NCI-H2227 treated with DMSO at 0.1 percent for 48 hours (cell line): ENCODE measurements around the gene BICDL2.
"Not testable (repeated sequence)": the region's sequence is repeated elsewhere in the genome, so short reads cannot be mapped to it uniquely, and the experiment has no call there.

Experiments
- DNase-seq: peaks from one replicate; lab custom pipeline; 2025; lab: John Stamatoyannopoulos, UW

Gene BICDL2

DNA sequence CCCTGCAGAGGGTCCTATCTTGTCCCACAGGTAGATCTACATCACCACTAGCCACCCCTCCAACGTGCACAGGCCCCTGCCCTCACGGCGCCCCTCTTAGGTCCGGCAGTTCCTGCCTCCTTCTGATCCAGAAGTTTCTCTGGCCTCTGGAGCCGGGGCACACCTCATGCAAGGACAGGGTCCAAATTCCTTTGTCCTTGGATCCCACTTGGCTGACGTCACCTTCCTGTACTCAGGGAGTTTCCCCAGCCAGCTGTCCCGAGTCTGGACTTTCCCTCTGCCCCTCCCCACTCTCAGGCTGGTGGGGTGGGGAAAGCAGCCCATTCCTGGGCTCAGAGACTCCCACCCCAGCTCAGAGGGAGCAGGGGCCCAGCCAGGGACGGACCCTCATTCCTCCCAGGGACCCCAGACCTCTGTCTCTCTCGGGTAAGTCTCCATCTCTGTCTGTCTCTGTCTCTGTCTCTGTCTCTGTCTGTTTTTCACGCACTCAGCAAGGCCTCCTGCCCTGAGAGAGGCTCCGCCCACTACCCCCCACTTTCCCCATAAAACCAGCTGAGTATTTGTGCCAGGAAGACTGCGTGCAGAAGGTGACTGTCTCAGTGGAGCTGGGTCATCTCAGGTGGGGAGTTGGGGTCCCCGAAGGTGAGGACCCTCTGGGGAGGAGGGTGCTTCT lies 28.5 kb upstream of the BICDL2 start, which contains the start of gene IL32:
Gene IL32 (plus strand): TSS at position 572 of the 673 bp plus-strand sequence. CDS start 172 bp downstream, outside the sequence.
- DNase-seq = no peak

- no peak for DNase-seq
These were observed 27.1 kb upstream of the BICDL2 start for GRCh38 chr16:3063625-3064386.

DNA sequence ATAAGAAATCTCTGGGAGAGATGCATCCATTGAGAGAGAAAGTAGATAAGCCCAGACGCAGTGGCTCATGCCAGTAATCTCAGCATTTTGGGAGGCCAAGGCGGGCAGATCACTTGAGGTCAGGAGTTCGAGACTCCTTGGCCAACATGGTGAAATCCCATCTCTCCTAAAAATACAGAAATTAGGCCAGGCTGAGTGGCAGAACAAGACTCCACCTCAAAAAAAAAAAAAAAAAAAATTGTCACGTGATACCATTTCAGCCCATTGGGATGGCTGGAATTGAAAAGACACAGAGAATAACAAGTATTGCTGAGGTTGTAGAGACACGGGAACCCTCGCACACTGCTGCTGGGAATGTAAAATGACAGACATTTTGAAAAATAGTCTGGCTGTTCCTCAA lies 25.8 kb upstream of the BICDL2 start:
- no peak for DNase-seq

DNA sequence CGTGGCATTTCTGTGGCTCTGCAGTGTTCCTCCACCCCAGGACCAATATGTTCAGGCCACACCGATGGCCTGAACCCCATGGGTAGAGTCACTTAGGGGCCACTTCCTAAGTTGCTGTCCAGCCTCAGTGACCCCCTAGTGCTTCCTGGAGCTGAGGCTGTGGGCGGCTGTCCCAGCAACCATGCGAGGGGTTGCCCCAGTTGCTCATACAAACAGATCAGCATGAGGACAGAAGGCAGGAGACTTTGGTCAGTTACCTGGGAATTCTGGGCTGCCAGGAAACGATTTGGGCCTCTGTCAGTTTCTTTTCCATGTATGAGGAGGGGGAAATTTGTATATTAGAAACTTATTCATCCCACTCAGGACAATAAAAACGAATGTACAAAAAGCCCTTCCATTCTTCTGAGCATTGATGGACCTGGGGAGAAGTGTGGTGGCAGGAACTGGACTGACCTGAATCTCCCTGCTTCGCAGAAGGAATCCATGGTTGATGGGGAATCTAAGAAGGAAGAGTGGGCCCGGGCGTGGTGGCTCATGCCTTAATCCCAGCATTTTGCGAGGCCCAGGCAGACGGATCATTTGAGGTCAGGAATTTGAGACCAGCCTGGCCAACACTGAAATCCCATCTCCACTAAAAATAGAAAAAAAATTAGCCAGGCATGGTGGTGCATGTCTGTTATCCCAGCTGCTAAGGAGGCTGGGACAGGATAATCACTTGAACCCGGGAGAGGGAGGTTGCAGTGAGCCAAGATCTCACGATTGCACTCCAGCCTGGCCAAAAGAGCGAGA lies 23.8 kb upstream of the BICDL2 start:
- DNase-seq = no peak

DNA sequence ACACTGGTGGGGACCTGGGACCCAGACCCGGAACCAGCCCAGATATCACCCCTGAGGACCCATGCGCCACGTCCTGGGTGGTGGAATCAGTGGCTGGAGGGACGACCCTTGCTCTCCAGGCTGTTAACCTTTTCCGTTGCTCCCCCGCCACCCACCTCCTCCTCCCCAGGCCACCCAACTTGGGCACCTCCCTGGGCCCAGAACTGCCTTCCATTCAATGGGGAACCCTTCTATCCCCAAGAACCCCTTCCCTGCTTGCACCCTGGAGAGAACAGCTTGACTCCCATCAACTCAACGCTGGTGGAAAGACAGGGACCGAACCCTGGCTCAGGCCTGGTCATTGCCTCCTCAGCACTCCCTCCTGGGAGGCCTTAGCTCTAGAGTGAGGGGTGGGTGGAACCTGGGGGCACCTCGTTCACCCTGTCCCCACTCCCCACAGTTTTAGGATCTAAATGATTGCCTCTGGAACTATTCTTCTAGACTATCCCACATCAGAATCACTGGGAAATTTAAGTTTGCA lies 23.0 kb upstream of the BICDL2 start:
- DNase-seq = no peak

GRCh38 chr16:3059041-3059722 lies 22.4 kb upstream of the BICDL2 start:
- DNase-seq = peak; percentile 68

DNA sequence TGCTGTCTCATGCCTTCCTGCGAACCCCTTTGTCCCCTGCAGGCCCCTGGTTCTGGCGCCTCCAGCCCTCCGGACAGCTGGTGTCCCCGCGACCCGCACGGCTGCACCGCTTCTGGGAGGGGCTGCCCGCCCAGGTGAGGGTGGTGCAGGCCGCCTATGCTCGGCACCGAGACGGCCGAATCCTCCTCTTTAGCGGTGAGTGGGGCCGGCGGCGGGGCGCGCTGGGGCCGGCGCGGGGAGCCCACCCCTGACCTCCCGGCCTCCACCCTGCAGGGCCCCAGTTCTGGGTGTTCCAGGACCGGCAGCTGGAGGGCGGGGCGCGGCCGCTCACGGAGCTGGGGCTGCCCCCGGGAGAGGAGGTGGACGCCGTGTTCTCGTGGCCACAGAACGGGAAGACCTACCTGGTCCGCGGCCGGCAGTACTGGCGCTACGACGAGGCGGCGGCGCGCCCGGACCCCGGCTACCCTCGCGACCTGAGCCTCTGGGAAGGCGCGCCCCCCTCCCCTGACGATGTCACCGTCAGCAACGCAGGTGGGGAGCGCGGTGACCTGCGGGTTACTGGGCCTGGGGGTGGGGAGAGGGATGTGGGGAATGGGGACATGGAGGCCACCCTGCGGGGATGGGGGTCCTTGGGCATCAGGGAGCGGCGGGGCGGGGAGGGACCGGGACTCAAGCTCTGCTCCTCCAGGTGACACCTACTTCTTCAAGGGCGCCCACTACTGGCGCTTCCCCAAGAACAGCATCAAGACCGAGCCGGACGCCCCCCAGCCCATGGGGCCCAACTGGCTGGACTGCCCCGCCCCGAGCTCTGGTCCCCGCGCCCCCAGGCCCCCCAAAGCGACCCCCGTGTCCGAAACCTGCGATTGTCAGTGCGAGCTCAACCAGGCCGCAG lies 21.6 kb upstream of the BICDL2 start:
- DNase-seq = no peak

- DNase-seq = no peak
These were observed 20.7 kb upstream of the BICDL2 start for GRCh38 chr16:3057181-3058138.

- no peak for DNase-seq
These were observed 19.8 kb upstream of the BICDL2 start for GRCh38 chr16:3056336-3057180.

- DNase-seq = not testable (repeated sequence)
These were observed 19.0 kb upstream of the BICDL2 start for GRCh38 chr16:3055734-3056115.

GRCh38 chr16:3054965-3055733 lies 18.4 kb upstream of the BICDL2 start:
- no peak for DNase-seq

- DNase-seq = not testable (repeated sequence)
These were observed 16.6 kb upstream of the BICDL2 start for GRCh38 chr16:3053330-3053710.

GRCh38 chr16:3052571-3053329 lies 16.0 kb upstream of the BICDL2 start:
- not testable (repeated sequence) for DNase-seq

DNA sequence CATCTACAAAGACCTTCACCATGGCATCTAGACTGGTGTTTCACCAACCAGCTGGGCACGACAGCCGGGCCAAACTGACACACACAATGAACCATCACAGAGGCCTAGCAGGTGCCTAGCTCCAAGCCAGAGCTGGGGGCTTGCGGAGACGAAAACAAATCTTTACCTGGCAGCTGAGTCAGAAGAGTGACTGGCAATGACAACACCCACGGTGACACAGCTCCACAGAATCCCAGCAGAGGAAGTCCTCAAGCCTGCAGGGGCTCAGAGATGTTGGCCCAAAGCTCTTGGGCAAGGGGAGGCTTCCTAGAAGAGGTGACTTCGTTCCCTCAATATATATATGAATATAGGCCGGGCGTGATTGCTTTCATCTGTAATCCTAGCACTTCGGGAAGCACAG lies 14.8 kb upstream of the BICDL2 start:
- no peak for DNase-seq

DNA sequence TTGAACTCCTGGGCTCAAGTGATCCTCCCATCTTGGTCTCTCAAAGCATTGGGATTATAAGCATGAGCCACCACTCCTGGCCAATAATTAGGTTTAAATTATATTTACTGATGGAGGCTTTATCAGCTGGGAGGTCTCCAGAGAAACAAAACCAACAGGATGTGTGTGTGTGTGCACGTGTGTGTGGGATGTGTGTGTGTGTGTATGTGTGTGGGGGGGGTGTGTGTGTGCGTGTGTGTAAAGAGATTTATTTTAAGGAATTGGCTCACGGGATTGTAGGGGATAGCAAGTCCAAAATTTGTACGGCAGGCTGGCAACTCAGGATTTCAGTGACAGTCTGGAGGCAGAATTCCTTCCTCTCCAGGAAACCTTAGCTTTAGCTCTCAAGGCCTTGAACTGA lies 14.3 kb upstream of the BICDL2 start:
- no peak for DNase-seq

- no peak for DNase-seq
These were observed 13.7 kb upstream of the BICDL2 start for GRCh38 chr16:3050487-3050886.

GRCh38 chr16:3049921-3050481 lies 13.3 kb upstream of the BICDL2 start:
- no peak for DNase-seq
